Bronchial epithelial cell (primary cell): Measurements from ENCODE around the gene SEC24C. TPM values are rescaled to one million over a fixed set of nuclear protein-coding genes. Genes with fewer than 3 reads are reported as not detected.

Source experiments
- DNase-seq: peaks from one replicate; pipeline ENCODE4 v3.0.0-alpha.2; 2010; ENCODE audit warnings: low read depth
- FAIRE-seq: peaks from 2 replicates; lab custom pipeline; 2011; peaks lifted over from hg19 to GRCh38; lab: Jason Lieb, UNC
- H3K27me3 ChIP-seq: 2 replicates; pipeline ENCODE4 v1.5.1; 2011; ENCODE audit warnings: low read length; ENCODE audit not compliant: control insufficient read depth, insufficient read depth
- H3K36me3 ChIP-seq: 2 replicates; pipeline ENCODE4 v1.5.1; 2011; ENCODE audit warnings: low read length; ENCODE audit not compliant: control insufficient read depth, insufficient read depth
- H3K4me3 ChIP-seq: 2 replicates; pipeline ENCODE4 v1.5.1; 2011; ENCODE audit warnings: mild to moderate bottlenecking, low read depth, low read length, control low read depth
- CTCF ChIP-seq: IDR thresholded peaks from 2 replicates; pipeline ENCODE4 v1.5.1; 2011; ENCODE audit warnings: mild to moderate bottlenecking, moderate library complexity, low read length, control low read depth, inconsistent platforms; ENCODE audit not compliant: insufficient read depth, severe bottlenecking
- total RNA-seq: library from RNA; depleted of rRNA; stranded (reverse); fragments of >200 nt; gene quantifications from 2 replicates; pipeline ENCODE4 v1.2.1, GENCODE V29; 2014

The SEC24C gene
- total RNA-seq, 1 donor from 2014 or later = 55.0 TPM

- Histone ChIP-seq H3K27me3 (no peaks in the 10 kb centered on the region), H3K36me3 (peaks cover 43% of the 10 kb centered on the region), H3K4me3 (no peak overlapping the region)
- DNase-seq = no peak
- no peak for FAIRE-seq
- no peak for TF ChIP-seq CTCF
Observed at GRCh38 chr10:73801253-73801590, 57.0 kb downstream of the SEC24C start.

GRCh38 chr10:73802276-73802991 is 58.3 kb downstream of the SEC24C start:
- Histone ChIP-seq H3K36me3 (peaks cover 44% of the 10 kb centered on the region), H3K27me3 (no peaks in the 10 kb centered on the region)
- FAIRE-seq = peak; percentile 13

GRCh38 chr10:73803680-73804286 is 59.6 kb downstream of the SEC24C start:
- TF ChIP-seq CTCF = no peak
- no peak overlapping the region for H3K4me3 ChIP-seq
- H3K27me3 ChIP-seq = no peaks in the 10 kb centered on the region
- DNase-seq (no peak), FAIRE-seq (no peak)
- H3K36me3 ChIP-seq = peaks cover 46% of the 10 kb centered on the region

More at GRCh38 chr10:73802276-73802991, 58.3 kb downstream of the SEC24C start:
- peak; percentile 12 for TF ChIP-seq CTCF
- no peak overlapping the region for H3K4me3 ChIP-seq
- DNase-seq = peak; percentile 29

GRCh38 chr10:73806176-73806950 is 62.2 kb downstream of the SEC24C start:
- no peak for TF ChIP-seq CTCF
- Histone ChIP-seq H3K36me3 (peaks cover 34% of the 10 kb centered on the region), H3K4me3 (no peak overlapping the region)

GRCh38 chr10:73807471-73807870 is 63.3 kb downstream of the SEC24C start:
- peaks cover 27% of the 10 kb centered on the region for H3K36me3 ChIP-seq
- no peak for TF ChIP-seq CTCF
- no peak for FAIRE-seq
- DNase-seq = no peak
- H3K4me3 ChIP-seq = no peak overlapping the region
- H3K27me3 ChIP-seq = no peaks in the 10 kb centered on the region

More at GRCh38 chr10:73806176-73806950, 62.2 kb downstream of the SEC24C start:
- FAIRE-seq = no peak
- DNase-seq = no peak
- H3K27me3 ChIP-seq = no peaks in the 10 kb centered on the region
